GM19043 (cell line): Measurements from ENCODE around the gene ZBTB16.

Source experiments
- ATAC-seq: cut with Tn5 transposase; IDR thresholded peaks from one replicate; pipeline ENCODE4 v1.9.1; 2021; ENCODE audit warnings: low read depth; ENCODE audit not compliant: unreplicated experiment

Gene ZBTB16

GRCh38 chr11:114195981-114196731 lies 136.6 kb downstream of the ZBTB16 start:
- no peak for ATAC-seq

GRCh38 chr11:114196997-114197703 lies 137.6 kb downstream of the ZBTB16 start:
- no peak for ATAC-seq

GRCh38 chr11:114197799-114198500 lies 138.4 kb downstream of the ZBTB16 start:
- no peak for ATAC-seq

- no peak for ATAC-seq
Observed at GRCh38 chr11:114199051-114199450, 139.5 kb downstream of the ZBTB16 start.

GRCh38 chr11:114200351-114201133 lies 141.0 kb downstream of the ZBTB16 start:
- no peak for ATAC-seq

GRCh38 chr11:114201219-114201618 lies 141.7 kb downstream of the ZBTB16 start:
- no peak for ATAC-seq

GRCh38 chr11:114202011-114202609 lies 142.6 kb downstream of the ZBTB16 start:
- ATAC-seq = no peak

- ATAC-seq = no peak
Observed at GRCh38 chr11:114207096-114207495, 147.6 kb downstream of the ZBTB16 start.

- ATAC-seq = no peak
Observed at GRCh38 chr11:114208377-114208776, 148.9 kb downstream of the ZBTB16 start.

GRCh38 chr11:114209343-114209742 lies 149.8 kb downstream of the ZBTB16 start:
- ATAC-seq = no peak

GRCh38 chr11:114209904-114210303 lies 150.4 kb downstream of the ZBTB16 start:
- no peak for ATAC-seq

GRCh38 chr11:114211444-114212121 lies 152.1 kb downstream of the ZBTB16 start:
- ATAC-seq = no peak

GRCh38 chr11:114213622-114214021 lies 154.1 kb downstream of the ZBTB16 start:
- no peak for ATAC-seq

GRCh38 chr11:114215428-114215827 lies 155.9 kb downstream of the ZBTB16 start:
- no peak for ATAC-seq

- ATAC-seq = no peak
Observed at GRCh38 chr11:114215871-114216795, 156.6 kb downstream of the ZBTB16 start.

GRCh38 chr11:114216796-114217180 lies 157.3 kb downstream of the ZBTB16 start:
- ATAC-seq = no peak

- no peak for ATAC-seq
Observed at GRCh38 chr11:114218508-114218907, 159.0 kb downstream of the ZBTB16 start.

GRCh38 chr11:114219559-114220349 lies 160.2 kb downstream of the ZBTB16 start:
- ATAC-seq = no peak
